Stimulated activated CD4-positive, alpha-beta T cell treated with anti-CD3 and anti-CD28 coated beads, Interleukin-2, amount 100 ng/mL, for 48 hours (primary cell): ENCODE results near the gene SDC4.
"Not testable (repeated sequence)": the region's sequence is repeated elsewhere in the genome, so short reads cannot be mapped to it uniquely, and the experiment has no call there.

ENCODE experiments used
- DNase-seq, 2 donors: peaks; one replicate each; pipeline ENCODE4 v3.0.0-alpha.2; 2020

The SDC4 gene

GRCh38 chr20:45363611-45364492 lies 15.6 kb upstream of the SDC4 start:
- DNase-seq: no peak

GRCh38 chr20:45362804-45363610 lies 14.8 kb upstream of the SDC4 start, which contains the start of gene SYS1:
Gene SYS1 (plus strand): TSS chr20:45363156. CDS start chr20:45363532, 376 bp downstream.
- peak; percentile 98 to 99 for DNase-seq

- DNase-seq: no peak
Measured at GRCh38 chr20:45361793-45362192, 13.6 kb upstream of the SDC4 start.

- no peak for DNase-seq
Measured at GRCh38 chr20:45359406-45360148, 11.4 kb upstream of the SDC4 start.

GRCh38 chr20:45359069-45359405 lies 10.8 kb upstream of the SDC4 start:
- no peak for DNase-seq

GRCh38 chr20:45358282-45359068 lies 10.3 kb upstream of the SDC4 start:
- DNase-seq: no peak

GRCh38 chr20:45355209-45356084 lies 7.2 kb upstream of the SDC4 start:
- no peak for DNase-seq

- DNase-seq: no peak
Measured at GRCh38 chr20:45354423-45355208, 6.4 kb upstream of the SDC4 start.

- DNase-seq: no peak
Measured at GRCh38 chr20:45353746-45354145, 5.5 kb upstream of the SDC4 start.

- no peak for DNase-seq
Measured at GRCh38 chr20:45352729-45353128, 4.5 kb upstream of the SDC4 start.

- DNase-seq: not testable (repeated sequence)
Measured at GRCh38 chr20:45350795-45351194, 2.6 kb upstream of the SDC4 start.

- no peak for DNase-seq
Measured at GRCh38 chr20:45350217-45350616, 2.0 kb upstream of the SDC4 start.

- DNase-seq: no peak
Measured at GRCh38 chr20:45347297-45347935, 808 bp downstream of the SDC4 start.

- no peak for DNase-seq
Measured at GRCh38 chr20:45346851-45347250, 1.4 kb downstream of the SDC4 start.

GRCh38 chr20:45346291-45346718 lies 1.9 kb downstream of the SDC4 start:
- DNase-seq: no peak

GRCh38 chr20:45345104-45345936 lies 2.9 kb downstream of the SDC4 start:
- no peak for DNase-seq

- no peak for DNase-seq
Measured at GRCh38 chr20:45344168-45344860, 3.9 kb downstream of the SDC4 start.

GRCh38 chr20:45343532-45344167 lies 4.6 kb downstream of the SDC4 start:
- DNase-seq: no peak
